Parathyroid adenoma (tissue), 2 donors: ENCODE data around the gene NRK.
A peak's percentile ranks its signal among the peaks of the same experiment; 100 is the strongest.
"Not testable (repeated sequence)": the region's sequence is repeated elsewhere in the genome, so short reads cannot be mapped to it uniquely, and the experiment has no call there.

ENCODE experiments used
- H2AFZ ChIP-seq: fragments of 300-600 bp; sonication (generic); one replicate; pipeline ENCODE4 v1.7.0; 2017; ENCODE audit warnings: antibody characterized with exemption, mild to moderate bottlenecking
- H3K27ac ChIP-seq: fragments of 300-600 bp; sonication (generic); one replicate; pipeline ENCODE4 v1.7.0; 2017
- H3K27me3 ChIP-seq: fragments of 300-600 bp; sonication (generic); one replicate; pipeline ENCODE4 v1.7.0; 2017; ENCODE audit warnings: low read length; ENCODE audit not compliant: control insufficient read depth, insufficient read depth
- H3K36me3 ChIP-seq: fragments of 300-600 bp; sonication (generic); one replicate; pipeline ENCODE4 v1.7.0; 2017; ENCODE audit warnings: low read length; ENCODE audit not compliant: control insufficient read depth, insufficient read depth
- H3K4me1 ChIP-seq: fragments of 300-600 bp; sonication (generic); one replicate; pipeline ENCODE4 v1.7.0; 2017; ENCODE audit warnings: control low read depth
- H3K4me2 ChIP-seq: fragments of 300-600 bp; sonication (generic); one replicate; pipeline ENCODE4 v1.7.0; 2017; ENCODE audit warnings: low read length
- H3K4me3 ChIP-seq: fragments of 300-600 bp; sonication (generic); one replicate; pipeline ENCODE4 v1.7.0; 2017; ENCODE audit warnings: low read depth, low read length
- H3K79me2 ChIP-seq: fragments of 300-600 bp; sonication (generic); one replicate; pipeline ENCODE4 v1.7.0; 2017; ENCODE audit warnings: control low read depth
- H3K9ac ChIP-seq: fragments of 300-600 bp; sonication (generic); one replicate; pipeline ENCODE4 v1.7.0; 2017; ENCODE audit warnings: mild to moderate bottlenecking
- H3K9me3 ChIP-seq: fragments of 300-600 bp; sonication (generic); one replicate; pipeline ENCODE4 v1.7.0; 2017; ENCODE audit warnings: low read length; ENCODE audit not compliant: control insufficient read depth
- TF ChIP-seq, protein P1 (sequence below): fragments of 300-600 bp; sonication (generic); IDR thresholded peaks from one replicate; pipeline ENCODE4 v1.7.0; 2017; ENCODE audit warnings: antibody characterized with exemption, mild to moderate bottlenecking
- donor health status: primary hyperparathyroidism.

The NRK gene

GRCh38 chrX:105822138-105823091 is at the start of gene NRK:
TSS of gene NRK (plus strand) at chrX:105822539. CDS start at chrX:105822846, 307 bp downstream.
- H3K9me3 ChIP-seq = no peaks in the 10 kb centered on the region
- H3K9ac ChIP-seq = no peak within 1 kb of the TSS
- no peaks in the 10 kb centered on the region for H3K27me3 ChIP-seq
- H3K36me3 ChIP-seq = no peaks in the 10 kb centered on the region
- no peaks in the 10 kb centered on the region for H3K79me2 ChIP-seq
- H3K27ac ChIP-seq = no peak within 1 kb of the TSS
- no peaks in the 10 kb centered on the region for H3K4me1 ChIP-seq
- H3K4me3 ChIP-seq = peak within 1 kb of the TSS; percentile 31
- peak within 1 kb of the TSS; percentile 61 for H3K4me2 ChIP-seq
- TF ChIP-seq, protein P1, sequence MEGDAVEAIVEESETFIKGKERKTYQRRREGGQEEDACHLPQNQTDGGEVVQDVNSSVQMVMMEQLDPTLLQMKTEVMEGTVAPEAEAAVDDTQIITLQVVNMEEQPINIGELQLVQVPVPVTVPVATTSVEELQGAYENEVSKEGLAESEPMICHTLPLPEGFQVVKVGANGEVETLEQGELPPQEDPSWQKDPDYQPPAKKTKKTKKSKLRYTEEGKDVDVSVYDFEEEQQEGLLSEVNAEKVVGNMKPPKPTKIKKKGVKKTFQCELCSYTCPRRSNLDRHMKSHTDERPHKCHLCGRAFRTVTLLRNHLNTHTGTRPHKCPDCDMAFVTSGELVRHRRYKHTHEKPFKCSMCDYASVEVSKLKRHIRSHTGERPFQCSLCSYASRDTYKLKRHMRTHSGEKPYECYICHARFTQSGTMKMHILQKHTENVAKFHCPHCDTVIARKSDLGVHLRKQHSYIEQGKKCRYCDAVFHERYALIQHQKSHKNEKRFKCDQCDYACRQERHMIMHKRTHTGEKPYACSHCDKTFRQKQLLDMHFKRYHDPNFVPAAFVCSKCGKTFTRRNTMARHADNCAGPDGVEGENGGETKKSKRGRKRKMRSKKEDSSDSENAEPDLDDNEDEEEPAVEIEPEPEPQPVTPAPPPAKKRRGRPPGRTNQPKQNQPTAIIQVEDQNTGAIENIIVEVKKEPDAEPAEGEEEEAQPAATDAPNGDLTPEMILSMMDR = no peak
- H2AFZ ChIP-seq = no peak within 1 kb of the TSS

DNA sequence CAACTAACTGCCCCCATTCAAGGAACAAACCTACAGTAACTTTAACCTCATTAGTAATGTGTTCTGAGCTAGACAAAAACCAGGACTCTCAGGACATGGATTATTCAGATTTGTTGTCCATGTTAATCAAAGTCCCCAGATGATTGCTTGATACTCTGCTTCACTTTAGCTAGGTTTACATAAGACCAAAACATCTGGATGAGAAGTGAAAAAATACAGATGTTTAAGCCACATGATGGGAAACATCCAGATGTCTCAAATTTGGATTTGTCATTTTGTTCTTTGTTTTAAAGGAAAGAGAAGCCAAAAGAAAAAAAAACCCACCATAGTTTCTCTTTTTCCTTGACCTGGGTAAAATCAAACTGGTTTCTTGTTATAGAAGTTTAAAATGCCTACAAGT is 48.5 kb upstream of the NRK start:
- H3K4me1 ChIP-seq = no peaks in the 10 kb centered on the region
- TF ChIP-seq, protein P1 = no peak
- H3K79me2 ChIP-seq = no peaks in the 10 kb centered on the region
- H3K27ac ChIP-seq = no peak overlapping the region
- no peak overlapping the region for H3K4me2 ChIP-seq
- no peak overlapping the region for H3K4me3 ChIP-seq
- H2AFZ ChIP-seq = no peak overlapping the region
- H3K9ac ChIP-seq = no peak overlapping the region
- no peaks in the 10 kb centered on the region for H3K9me3 ChIP-seq
- H3K27me3 ChIP-seq = no peaks in the 10 kb centered on the region
- H3K36me3 ChIP-seq = no peaks in the 10 kb centered on the region

- Histone ChIP-seq H2AFZ (no peak overlapping the region), H3K9ac (no peak overlapping the region), H3K4me3 (no peak overlapping the region), H3K4me2 (no peak overlapping the region), H3K4me1 (no peaks in the 10 kb centered on the region), H3K27ac (no peak overlapping the region), H3K27me3 (no peaks in the 10 kb centered on the region), H3K36me3 (no peaks in the 10 kb centered on the region), H3K9me3 (no peaks in the 10 kb centered on the region), H3K79me2 (no peaks in the 10 kb centered on the region)
- TF ChIP-seq, protein P1 = no peak
Measured at GRCh38 chrX:105775679-105776078, 46.7 kb upstream of the NRK start.

DNA sequence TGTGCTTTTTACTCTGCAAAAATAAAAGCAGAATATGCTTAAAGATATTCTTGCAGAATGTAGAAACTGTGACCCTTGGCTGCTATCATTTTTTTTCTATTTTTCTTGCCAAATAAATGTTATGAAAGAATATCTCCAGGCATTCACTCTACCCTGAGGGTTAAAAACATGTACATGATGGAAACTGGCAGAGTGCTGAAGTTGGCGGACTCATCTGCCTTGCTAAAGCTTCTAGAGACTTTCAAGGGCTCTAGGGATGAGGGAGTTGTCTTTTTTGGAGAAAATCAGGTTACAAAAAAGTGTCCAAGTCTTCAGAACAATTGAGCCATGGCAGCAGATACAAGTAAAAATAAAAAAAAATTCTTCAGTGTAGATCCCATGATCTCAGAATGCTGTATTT is 40.5 kb upstream of the NRK start:
- Histone ChIP-seq H2AFZ (no peak overlapping the region), H3K9ac (no peak overlapping the region), H3K4me1 (no peaks in the 10 kb centered on the region), H3K27me3 (no peaks in the 10 kb centered on the region), H3K4me3 (no peak overlapping the region), H3K4me2 (no peak overlapping the region), H3K27ac (no peak overlapping the region), H3K36me3 (no peaks in the 10 kb centered on the region), H3K79me2 (no peaks in the 10 kb centered on the region), H3K9me3 (no peaks in the 10 kb centered on the region)
- TF ChIP-seq, protein P1 = no peak

DNA sequence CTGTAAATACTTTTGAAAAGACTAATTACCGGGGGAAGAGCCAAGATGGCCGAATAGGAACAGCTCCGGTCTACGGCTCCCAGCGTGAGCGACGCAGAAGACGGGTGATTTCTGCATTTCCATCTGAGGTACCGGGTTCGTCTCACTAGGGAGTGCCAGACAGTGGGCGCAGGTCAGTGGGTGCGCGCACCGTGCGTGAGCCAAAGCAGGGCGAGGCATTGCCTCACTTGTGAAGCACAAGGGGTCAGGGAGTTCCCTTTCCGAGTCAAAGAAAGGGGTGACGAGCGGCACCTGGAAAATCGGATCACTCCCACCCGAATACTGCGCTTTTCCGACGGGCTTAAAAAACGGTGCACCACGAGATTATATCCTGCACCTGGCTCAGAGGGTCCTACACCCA is 25.5 kb upstream of the NRK start:
- not testable (repeated sequence) for H3K4me1 ChIP-seq, H3K4me2 ChIP-seq, H2AFZ ChIP-seq, H3K4me3 ChIP-seq, H3K27ac ChIP-seq, H3K9ac ChIP-seq, H3K9me3 ChIP-seq, H3K36me3 ChIP-seq, H3K79me2 ChIP-seq, H3K27me3 ChIP-seq
